ENCODE measurements around the gene CALHM5.

CALHM5 gene

DNA sequence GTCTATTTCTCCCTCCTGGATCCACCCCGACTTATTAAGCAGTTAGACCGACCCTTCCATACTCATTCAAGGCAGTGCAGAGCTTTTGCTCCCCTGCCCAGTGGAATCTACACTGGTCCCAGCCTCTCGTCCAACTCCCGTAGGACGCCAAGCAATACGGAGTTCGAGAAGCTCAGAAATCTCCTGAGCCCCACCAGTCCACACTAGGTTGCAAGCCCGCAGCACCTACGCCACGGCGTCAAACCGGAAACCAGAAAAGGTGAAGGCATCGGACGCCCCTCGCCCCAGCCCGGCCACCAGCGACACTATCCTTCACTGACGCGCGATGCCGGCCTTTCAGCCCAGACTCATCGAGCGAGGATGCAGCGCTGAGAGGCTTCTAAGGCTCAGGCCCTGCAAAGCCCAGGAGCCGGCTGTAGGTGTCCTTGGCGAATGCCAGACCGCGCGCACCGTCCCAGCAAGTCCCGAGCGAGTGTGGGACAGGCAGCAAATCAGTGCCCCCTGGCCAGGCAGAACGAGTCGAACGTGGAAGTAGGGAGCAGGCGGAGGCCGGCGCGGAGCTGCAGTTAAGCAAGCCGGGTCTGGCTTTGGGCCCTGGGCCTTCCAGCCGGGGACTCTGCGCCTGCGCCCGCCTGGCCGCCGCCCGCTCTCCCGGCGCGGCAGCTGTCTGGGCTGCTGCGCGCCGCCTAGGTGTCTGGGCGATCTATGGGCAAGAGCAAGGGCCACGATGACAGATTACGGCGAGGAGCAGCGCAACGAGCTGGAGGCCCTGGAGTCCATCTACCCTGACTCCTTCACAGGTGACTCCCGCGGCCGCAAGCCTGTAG lies 59.6 kb downstream of the CALHM5 start, which contains the start of gene RWDD1:
RWDD1 (plus strand) TSS at position 649 of the 827 bp plus-strand sequence; CDS start at position 728, 79 bp downstream.
- peak within 1 kb of the TSS; percentile 77 for H3K4me3 ChIP-seq (ENCODE audit: low read depth, low read length)
- H3K9ac ChIP-seq = peak within 1 kb of the TSS; percentile 91
- no peaks in the 10 kb centered on the region for H3K27me3 ChIP-seq (ENCODE audit: control insufficient read depth, insufficient read depth, low read length)
- H3K27ac ChIP-seq = peak within 1 kb of the TSS; percentile 92
- peak within 1 kb of the TSS; percentile 86 for H3K4me2 ChIP-seq (ENCODE audit: low read length)
- TF ChIP-seq, protein P1, sequence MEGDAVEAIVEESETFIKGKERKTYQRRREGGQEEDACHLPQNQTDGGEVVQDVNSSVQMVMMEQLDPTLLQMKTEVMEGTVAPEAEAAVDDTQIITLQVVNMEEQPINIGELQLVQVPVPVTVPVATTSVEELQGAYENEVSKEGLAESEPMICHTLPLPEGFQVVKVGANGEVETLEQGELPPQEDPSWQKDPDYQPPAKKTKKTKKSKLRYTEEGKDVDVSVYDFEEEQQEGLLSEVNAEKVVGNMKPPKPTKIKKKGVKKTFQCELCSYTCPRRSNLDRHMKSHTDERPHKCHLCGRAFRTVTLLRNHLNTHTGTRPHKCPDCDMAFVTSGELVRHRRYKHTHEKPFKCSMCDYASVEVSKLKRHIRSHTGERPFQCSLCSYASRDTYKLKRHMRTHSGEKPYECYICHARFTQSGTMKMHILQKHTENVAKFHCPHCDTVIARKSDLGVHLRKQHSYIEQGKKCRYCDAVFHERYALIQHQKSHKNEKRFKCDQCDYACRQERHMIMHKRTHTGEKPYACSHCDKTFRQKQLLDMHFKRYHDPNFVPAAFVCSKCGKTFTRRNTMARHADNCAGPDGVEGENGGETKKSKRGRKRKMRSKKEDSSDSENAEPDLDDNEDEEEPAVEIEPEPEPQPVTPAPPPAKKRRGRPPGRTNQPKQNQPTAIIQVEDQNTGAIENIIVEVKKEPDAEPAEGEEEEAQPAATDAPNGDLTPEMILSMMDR (IDR thresholded peaks at IDR 0.05) = peak; percentile 29
- peaks cover 16% of the 10 kb centered on the region for H3K4me1 ChIP-seq
- no peaks in the 10 kb centered on the region for H3K36me3 ChIP-seq (ENCODE audit: control insufficient read depth, insufficient read depth, low read length)
- peak within 1 kb of the TSS; percentile 93 for H2AFZ ChIP-seq
- peaks cover 35% of the 10 kb centered on the region for H3K79me2 ChIP-seq
- no peaks in the 10 kb centered on the region for H3K9me3 ChIP-seq (ENCODE audit: control insufficient read depth, low read length)

DNA sequence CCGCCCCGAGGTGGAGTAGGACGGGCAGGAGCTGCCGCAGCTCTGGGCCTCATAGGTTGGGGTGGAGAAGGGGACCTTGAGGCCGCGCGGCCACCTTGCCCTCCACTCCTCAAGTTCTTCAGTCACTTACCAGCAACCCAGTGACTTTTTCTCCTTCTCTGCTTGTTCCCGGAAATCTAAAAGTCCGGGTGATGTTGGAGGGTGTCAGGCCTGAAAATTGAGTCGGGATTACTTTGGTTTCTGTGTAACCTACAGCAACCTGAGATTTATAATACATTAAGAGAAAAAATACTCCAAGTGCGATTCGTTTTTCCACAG lies 60.2 kb downstream of the CALHM5 start:
- no peaks in the 10 kb centered on the region for H3K9me3 ChIP-seq (ENCODE audit: control insufficient read depth, low read length)
- H3K27ac ChIP-seq = peak overlapping the region; percentile 92
- no peaks in the 10 kb centered on the region for H3K36me3 ChIP-seq (ENCODE audit: control insufficient read depth, insufficient read depth, low read length)
- peak overlapping the region; percentile 91 for H3K9ac ChIP-seq
- TF ChIP-seq, protein P1 (IDR thresholded peaks at IDR 0.05) = no peak
- peaks cover 40% of the 10 kb centered on the region for H3K79me2 ChIP-seq
- H3K27me3 ChIP-seq (ENCODE audit: control insufficient read depth, insufficient read depth, low read length) = no peaks in the 10 kb centered on the region
- H3K4me1 ChIP-seq = peaks cover 16% of the 10 kb centered on the region
- H2AFZ ChIP-seq = peak overlapping the region; percentile 93
- peak overlapping the region; percentile 77 for H3K4me3 ChIP-seq (ENCODE audit: low read depth, low read length)
- peak overlapping the region; percentile 70 for H3K4me2 ChIP-seq (ENCODE audit: low read length)

DNA sequence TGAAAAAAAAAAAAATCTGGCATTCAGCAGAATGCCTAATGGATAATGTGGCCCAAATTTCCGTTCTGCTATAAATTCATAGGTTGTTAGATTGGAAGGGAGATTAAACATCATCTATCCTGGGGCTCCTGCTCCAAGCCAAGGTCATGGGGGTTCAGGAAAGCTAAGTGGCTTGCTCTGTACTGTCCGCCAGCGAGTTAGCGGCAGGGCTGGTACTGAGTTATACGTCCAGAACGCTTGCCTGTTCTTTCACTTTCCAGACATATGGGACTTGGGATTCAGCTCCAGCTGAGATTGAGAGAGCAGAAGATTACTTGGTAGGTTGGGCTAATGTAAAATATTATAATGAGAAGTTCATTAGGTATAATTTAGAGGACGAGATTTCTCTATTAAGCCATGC lies 60.7 kb downstream of the CALHM5 start:
- TF ChIP-seq, protein P1 (IDR thresholded peaks at IDR 0.05) = no peak
- no peaks in the 10 kb centered on the region for H3K27me3 ChIP-seq (ENCODE audit: control insufficient read depth, insufficient read depth, low read length)
- H2AFZ ChIP-seq = peak overlapping the region; percentile 93
- H3K79me2 ChIP-seq = peaks cover 42% of the 10 kb centered on the region
- H3K9ac ChIP-seq = peak overlapping the region; percentile 91
- peaks cover 16% of the 10 kb centered on the region for H3K4me1 ChIP-seq
- no peaks in the 10 kb centered on the region for H3K9me3 ChIP-seq (ENCODE audit: control insufficient read depth, low read length)
- H3K36me3 ChIP-seq (ENCODE audit: control insufficient read depth, insufficient read depth, low read length) = no peaks in the 10 kb centered on the region
- H3K4me2 ChIP-seq (ENCODE audit: low read length) = peak overlapping the region; percentile 70
- peak overlapping the region; percentile 92 for H3K27ac ChIP-seq
- peak overlapping the region; percentile 77 for H3K4me3 ChIP-seq (ENCODE audit: low read depth, low read length)
